Panc1 (cell line): ENCODE results near the gene BLM. TPM values are rescaled to one million over a fixed set of nuclear protein-coding genes. Genes with fewer than 3 reads are reported as not detected.

Experiments used
- ATAC-seq: fragments of 200-7000 bp; cut with Tn5 transposase; 2 replicates; pipeline ENCODE4 v1.9.1; 2020; ENCODE audit warnings: mild to moderate bottlenecking, moderate library complexity
- BruUV-seq: library from RNA; stranded (reverse); fragments of 400-500 nt; replicated peaks from 2 replicates; lab custom pipeline; 2021; lab: Mats Ljungman, UMichigan
- CTCF ChIA-PET: fragments of 300-600 bp; sonication (Branson Sonifier 250); formaldehyde crosslinking; loops from one replicate; lab custom pipeline; 2022; ENCODE audit warnings: antibody characterized with exemption; lab: Charles Lee
- POLR2A ChIA-PET: fragments of 300-600 bp; sonication (Branson Sonifier 250); formaldehyde crosslinking; loops from one replicate; lab custom pipeline; 2022; ENCODE audit warnings: antibody characterized with exemption; lab: Charles Lee
- DNase-seq: peaks from one replicate; pipeline ENCODE4 v3.0.0-alpha.2; 2010; ENCODE audit warnings: low read depth, low spot score
- H3K27ac ChIP-seq: 2 replicates; pipeline ENCODE4 v1.5.1; 2011; ENCODE audit warnings: mild to moderate bottlenecking, low read length, inconsistent platforms
- H3K27me3 ChIP-seq: fragments of 200-500 bp; sonication (Bioruptor generic); 2 replicates; pipeline ENCODE4 v1.6.0; 2014; ENCODE audit warnings: low read length, inconsistent platforms; ENCODE audit not compliant: control insufficient read depth, insufficient read depth
- H3K36me3 ChIP-seq: fragments of 200-500 bp; sonication (Bioruptor generic); 2 replicates; pipeline ENCODE4 v1.5.1; 2014; ENCODE audit warnings: inconsistent platforms, mild to moderate bottlenecking, low read length, moderate library complexity; ENCODE audit not compliant: control insufficient read depth, insufficient read depth
- H3K4me1 ChIP-seq: 2 replicates; pipeline ENCODE4 v1.5.1; 2011; ENCODE audit warnings: inconsistent platforms, mild to moderate bottlenecking, low read length, moderate library complexity; ENCODE audit not compliant: control insufficient read depth, insufficient read depth
- H3K4me3 ChIP-seq, 2 experiments: 2 replicates each; pipeline ENCODE4 v1.5.1; 2011 to 2012; ENCODE audit warnings: low read depth in 2 of 2, low read length in 2 of 2, mild to moderate bottlenecking in 2 of 2, inconsistent platforms in 1 of 2, moderate library complexity in 1 of 2
- H3K9me3 ChIP-seq: fragments of 200-500 bp; sonication (Bioruptor generic); 2 replicates; pipeline ENCODE4 v1.5.1; 2014; ENCODE audit warnings: low read depth, mild to moderate bottlenecking, inconsistent platforms, low read length, moderate library complexity; ENCODE audit not compliant: control insufficient read depth, insufficient read depth
- POLR2AphosphoS5 ChIP-seq: IDR thresholded peaks from 2 replicates; pipeline ENCODE4 v1.6.1; 2012; ENCODE audit warnings: mild to moderate bottlenecking, low read depth, low read length, moderate library complexity
- SIN3A ChIP-seq: IDR thresholded peaks from 2 replicates; pipeline ENCODE4 v1.6.1; 2012; ENCODE audit warnings: low read depth, mild to moderate bottlenecking, low read length, moderate library complexity, borderline replicate concordance; ENCODE audit not compliant: insufficient read depth
- TCF7L2 ChIP-seq: IDR thresholded peaks from 2 replicates; pipeline ENCODE4 v1.6.1; 2011; ENCODE audit warnings: mild to moderate bottlenecking, low read depth, low read length, inconsistent platforms
- in situ Hi-C: cut with HindIII; loops from 2 replicates; pipeline ENCODE4 v1.10.0; 2016; ENCODE audit warnings: low sequenced_read_pairs, low pct_unique_long_range_greater_than_20kb
- intact Hi-C: fragments of 100-400 bp; cut with micrococcal nuclease; formaldehyde crosslinking; loops from one replicate; pipeline ENCODE4 v1.10.0; 2022; ENCODE audit not compliant: unreplicated experiment
- total RNA-seq: library from RNA; stranded (reverse); gene quantifications from one replicate; pipeline ENCODE4 v1.2.1, GENCODE V29; 2021; ENCODE audit not compliant: unreplicated experiment
- TF ChIP-seq, protein P1 (sequence below), 2 experiments: IDR thresholded peaks; 2 replicates each; pipeline ENCODE4 v1.6.1; 2011 to 2012; ENCODE audit warnings: low read depth in 2 of 2, control low read depth in 1 of 2, low read length in 1 of 2, mild to moderate bottlenecking in 1 of 2, moderate library complexity in 1 of 2; ENCODE audit not compliant: insufficient read depth in 1 of 2
- TF ChIP-seq, protein P2 (sequence below): fragments of 450-650 bp; IDR thresholded peaks from 2 replicates; pipeline ENCODE4 v1.5.1; 2017; ENCODE audit warnings: mild to moderate bottlenecking

Gene BLM
- total RNA-seq, 1 experiment from 2014 or later = 23.9 TPM

DNA sequence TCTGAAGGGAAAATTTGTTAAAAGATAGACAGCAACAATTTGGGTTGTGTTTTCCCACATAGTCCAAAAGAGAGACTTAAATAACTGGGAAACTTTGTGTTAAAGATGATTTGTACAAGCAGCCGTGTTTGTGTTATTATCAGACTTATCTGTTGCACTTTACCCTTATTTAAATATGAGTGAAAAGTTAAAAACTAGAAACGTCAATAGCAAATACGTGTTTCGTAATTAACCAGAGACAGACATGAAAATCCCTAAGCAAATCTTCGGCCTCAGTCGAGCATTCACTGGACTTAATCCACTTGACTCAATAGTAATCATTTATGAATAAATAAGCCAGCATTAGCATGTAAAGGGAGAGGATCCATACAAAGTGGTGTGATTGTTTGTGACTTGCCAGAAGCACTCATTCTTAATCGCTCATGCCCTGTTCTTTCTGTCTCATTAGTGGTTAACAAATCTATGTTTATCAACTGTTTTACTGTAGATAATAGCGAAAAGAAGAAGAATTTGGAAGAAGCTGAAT is 34.2 kb downstream of the BLM start:
- DNase-seq (no peak), ATAC-seq (no peak)
- no peak overlapping the region for H3K4me3 ChIP-seq
- H3K27ac ChIP-seq = no peak overlapping the region
- in situ Hi-C loops = no loop called here
- intact Hi-C loops = no loop called here
- H3K4me1 ChIP-seq = no peaks in the 10 kb centered on the region
- POLR2A ChIA-PET = no interaction called here
- no peaks in the 10 kb centered on the region for H3K9me3 ChIP-seq
- no TSS peak for BruUV-seq
- CTCF ChIA-PET = no interaction called here
- H3K27me3 ChIP-seq = no peaks in the 10 kb centered on the region
- TF ChIP-seq SIN3A = no peak
- no peak for TF ChIP-seq TCF7L2
- TF ChIP-seq, protein P1, sequence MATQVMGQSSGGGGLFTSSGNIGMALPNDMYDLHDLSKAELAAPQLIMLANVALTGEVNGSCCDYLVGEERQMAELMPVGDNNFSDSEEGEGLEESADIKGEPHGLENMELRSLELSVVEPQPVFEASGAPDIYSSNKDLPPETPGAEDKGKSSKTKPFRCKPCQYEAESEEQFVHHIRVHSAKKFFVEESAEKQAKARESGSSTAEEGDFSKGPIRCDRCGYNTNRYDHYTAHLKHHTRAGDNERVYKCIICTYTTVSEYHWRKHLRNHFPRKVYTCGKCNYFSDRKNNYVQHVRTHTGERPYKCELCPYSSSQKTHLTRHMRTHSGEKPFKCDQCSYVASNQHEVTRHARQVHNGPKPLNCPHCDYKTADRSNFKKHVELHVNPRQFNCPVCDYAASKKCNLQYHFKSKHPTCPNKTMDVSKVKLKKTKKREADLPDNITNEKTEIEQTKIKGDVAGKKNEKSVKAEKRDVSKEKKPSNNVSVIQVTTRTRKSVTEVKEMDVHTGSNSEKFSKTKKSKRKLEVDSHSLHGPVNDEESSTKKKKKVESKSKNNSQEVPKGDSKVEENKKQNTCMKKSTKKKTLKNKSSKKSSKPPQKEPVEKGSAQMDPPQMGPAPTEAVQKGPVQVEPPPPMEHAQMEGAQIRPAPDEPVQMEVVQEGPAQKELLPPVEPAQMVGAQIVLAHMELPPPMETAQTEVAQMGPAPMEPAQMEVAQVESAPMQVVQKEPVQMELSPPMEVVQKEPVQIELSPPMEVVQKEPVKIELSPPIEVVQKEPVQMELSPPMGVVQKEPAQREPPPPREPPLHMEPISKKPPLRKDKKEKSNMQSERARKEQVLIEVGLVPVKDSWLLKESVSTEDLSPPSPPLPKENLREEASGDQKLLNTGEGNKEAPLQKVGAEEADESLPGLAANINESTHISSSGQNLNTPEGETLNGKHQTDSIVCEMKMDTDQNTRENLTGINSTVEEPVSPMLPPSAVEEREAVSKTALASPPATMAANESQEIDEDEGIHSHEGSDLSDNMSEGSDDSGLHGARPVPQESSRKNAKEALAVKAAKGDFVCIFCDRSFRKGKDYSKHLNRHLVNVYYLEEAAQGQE (IDR thresholded peaks at IDR 0.05; ENCODE audit: insufficient read depth in 1 of 2, low read depth in 2 of 2, low read length in 1 of 2) = no peak
- TF ChIP-seq POLR2AphosphoS5 = no peak
- TF ChIP-seq, protein P2, sequence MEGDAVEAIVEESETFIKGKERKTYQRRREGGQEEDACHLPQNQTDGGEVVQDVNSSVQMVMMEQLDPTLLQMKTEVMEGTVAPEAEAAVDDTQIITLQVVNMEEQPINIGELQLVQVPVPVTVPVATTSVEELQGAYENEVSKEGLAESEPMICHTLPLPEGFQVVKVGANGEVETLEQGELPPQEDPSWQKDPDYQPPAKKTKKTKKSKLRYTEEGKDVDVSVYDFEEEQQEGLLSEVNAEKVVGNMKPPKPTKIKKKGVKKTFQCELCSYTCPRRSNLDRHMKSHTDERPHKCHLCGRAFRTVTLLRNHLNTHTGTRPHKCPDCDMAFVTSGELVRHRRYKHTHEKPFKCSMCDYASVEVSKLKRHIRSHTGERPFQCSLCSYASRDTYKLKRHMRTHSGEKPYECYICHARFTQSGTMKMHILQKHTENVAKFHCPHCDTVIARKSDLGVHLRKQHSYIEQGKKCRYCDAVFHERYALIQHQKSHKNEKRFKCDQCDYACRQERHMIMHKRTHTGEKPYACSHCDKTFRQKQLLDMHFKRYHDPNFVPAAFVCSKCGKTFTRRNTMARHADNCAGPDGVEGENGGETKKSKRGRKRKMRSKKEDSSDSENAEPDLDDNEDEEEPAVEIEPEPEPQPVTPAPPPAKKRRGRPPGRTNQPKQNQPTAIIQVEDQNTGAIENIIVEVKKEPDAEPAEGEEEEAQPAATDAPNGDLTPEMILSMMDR = no peak
- no peaks in the 10 kb centered on the region; the same call in 1 of the 2 replicates for H3K36me3 ChIP-seq

DNA sequence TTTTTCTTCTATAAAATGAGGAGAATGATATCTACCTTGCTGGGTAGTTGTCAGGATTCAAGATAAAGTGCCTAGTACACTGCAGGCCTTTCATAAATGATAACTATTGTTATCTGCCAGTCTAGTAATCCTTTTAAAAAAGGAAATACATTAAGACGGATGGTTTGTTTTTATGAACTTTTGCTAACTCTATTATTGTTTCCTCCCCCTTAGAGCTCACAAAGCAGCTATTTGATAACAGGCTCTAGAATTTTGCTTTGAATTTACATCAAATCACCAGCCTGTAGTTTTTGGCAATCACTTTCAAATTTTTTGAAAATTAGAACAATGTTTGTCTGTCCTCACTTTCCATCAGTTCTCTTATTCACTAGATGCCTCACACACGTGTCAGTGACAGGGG is 39.8 kb downstream of the BLM start:
- ChIA-PET POLR2A (no interaction called here), CTCF (no interaction called here)
- in situ Hi-C loops = no loop called here
- Histone ChIP-seq H3K4me1 (no peaks in the 10 kb centered on the region), H3K4me3 (no peak overlapping the region), H3K36me3 (no peaks in the 10 kb centered on the region; the same call in 1 of the 2 replicates), H3K27me3 (no peaks in the 10 kb centered on the region), H3K27ac (no peak overlapping the region), H3K9me3 (no peaks in the 10 kb centered on the region)
- intact Hi-C loops = no loop called here
- no peak for DNase-seq
- no peak for ATAC-seq
- TF ChIP-seq, protein P1 (IDR thresholded peaks at IDR 0.05; ENCODE audit: insufficient read depth in 1 of 2, low read depth in 2 of 2, low read length in 1 of 2) = no peak
- TF ChIP-seq POLR2AphosphoS5 (no peak), SIN3A (no peak), TCF7L2 (no peak)
- TF ChIP-seq, protein P2 = no peak
- BruUV-seq = no TSS peak
